ENCODE results near the gene TEX261. TPM values are rescaled to one million over a fixed set of nuclear protein-coding genes. Genes with fewer than 3 reads are reported as not detected.
"Not testable (repeated sequence)": the region's sequence is repeated elsewhere in the genome, so short reads cannot be mapped to it uniquely, and the experiment has no call there.

The TEX261 gene
- total and polyA plus RNA-seq, 2 donors: 11.9 to 14.8 TPM

- Histone ChIP-seq H3K27me3 (ENCODE audit: control insufficient read depth in 2 of 2, insufficient read depth in 1 of 2, low read length in 1 of 2) (peaks cover 0 to 13% of the 10 kb centered on the region in 2 donors), H3K4me1 (ENCODE audit: control insufficient read depth in 2 of 2, insufficient read depth in 2 of 2, low read length in 2 of 2) (peaks cover 3 to 8% of the 10 kb centered on the region in 2 donors), H3K27ac (ENCODE audit: low read depth in 1 of 2, low read length in 1 of 2) (no peak overlapping the region), H3K9me3 (ENCODE audit: control insufficient read depth in 2 of 2, insufficient read depth in 1 of 2, low read length in 1 of 2) (no peaks in the 10 kb centered on the region), H3K36me3 (ENCODE audit: control insufficient read depth in 2 of 2, insufficient read depth in 2 of 2, low read length in 1 of 2) (no peaks in the 10 kb centered on the region), H3K4me3 (ENCODE audit: low read length in 2 of 2) (no peak overlapping the region)
- WGBS: 95% methylated on average over 6 of the region's 6 CpGs
- DNase-seq (ENCODE audit: low read depth in 6 of 9, low spot score in 9 of 9): no peak
Measured at GRCh38 chr2:71003396-71003795, 8.7 kb upstream of the TEX261 start.

GRCh38 chr2:71001981-71002570, 7.4 kb upstream of the TEX261 start:
- Histone ChIP-seq H3K4me1 (ENCODE audit: control insufficient read depth in 2 of 2, insufficient read depth in 2 of 2, low read length in 2 of 2) (peaks cover 3 to 8% of the 10 kb centered on the region in 2 donors), H3K9me3 (ENCODE audit: control insufficient read depth in 2 of 2, insufficient read depth in 1 of 2, low read length in 1 of 2) (no peaks in the 10 kb centered on the region), H3K4me3 (ENCODE audit: low read length in 2 of 2) (no peak overlapping the region), H3K36me3 (ENCODE audit: control insufficient read depth in 2 of 2, insufficient read depth in 2 of 2, low read length in 1 of 2) (no peaks in the 10 kb centered on the region), H3K27me3 (ENCODE audit: control insufficient read depth in 2 of 2, insufficient read depth in 1 of 2, low read length in 1 of 2) (peaks cover 0 to 12% of the 10 kb centered on the region in 2 donors), H3K27ac (ENCODE audit: low read depth in 1 of 2, low read length in 1 of 2) (no peak overlapping the region)
- DNase-seq (ENCODE audit: low read depth in 6 of 9, low spot score in 9 of 9): no peak
- 73% methylated on average over 11 of the region's 11 CpGs for WGBS

- H3K27me3 ChIP-seq (ENCODE audit: control insufficient read depth in 2 of 2, insufficient read depth in 1 of 2, low read length in 1 of 2): peaks cover 0 to 12% of the 10 kb centered on the region in 2 donors
- no peak overlapping the region for H3K4me3 ChIP-seq (ENCODE audit: low read length in 2 of 2)
- H3K27ac ChIP-seq (ENCODE audit: low read depth in 1 of 2, low read length in 1 of 2): no peak overlapping the region
- DNase-seq (ENCODE audit: low read depth in 6 of 9, low spot score in 9 of 9): no peak
- H3K9me3 ChIP-seq (ENCODE audit: control insufficient read depth in 2 of 2, insufficient read depth in 1 of 2, low read length in 1 of 2): no peaks in the 10 kb centered on the region
- WGBS: 94% methylated on average over 5 of the region's 5 CpGs
- H3K4me1 ChIP-seq (ENCODE audit: control insufficient read depth in 2 of 2, insufficient read depth in 2 of 2, low read length in 2 of 2): peaks cover 3 to 8% of the 10 kb centered on the region in 2 donors
- H3K36me3 ChIP-seq (ENCODE audit: control insufficient read depth in 2 of 2, insufficient read depth in 2 of 2, low read length in 1 of 2): no peaks in the 10 kb centered on the region
Measured at GRCh38 chr2:71001592-71001927, 6.9 kb upstream of the TEX261 start.

- Histone ChIP-seq H3K36me3 (ENCODE audit: control insufficient read depth in 2 of 2, insufficient read depth in 2 of 2, low read length in 1 of 2) (no peaks in the 10 kb centered on the region), H3K9me3 (ENCODE audit: control insufficient read depth in 2 of 2, insufficient read depth in 1 of 2, low read length in 1 of 2) (no peaks in the 10 kb centered on the region), H3K4me3 (ENCODE audit: low read length in 2 of 2) (no peak overlapping the region), H3K4me1 (ENCODE audit: control insufficient read depth in 2 of 2, insufficient read depth in 2 of 2, low read length in 2 of 2) (peaks cover 3 to 8% of the 10 kb centered on the region in 2 donors), H3K27me3 (ENCODE audit: control insufficient read depth in 2 of 2, insufficient read depth in 1 of 2, low read length in 1 of 2) (peaks cover 0 to 12% of the 10 kb centered on the region in 2 donors), H3K27ac (ENCODE audit: low read depth in 1 of 2, low read length in 1 of 2) (no peak overlapping the region)
- peak in 8 of 9 donors; percentile 47 to 82 (median 64) for DNase-seq (ENCODE audit: low read depth in 6 of 9, low spot score in 9 of 9)
- 26% methylated on average over 21 of the region's 21 CpGs for WGBS
Measured at GRCh38 chr2:71000780-71001591, 6.3 kb upstream of the TEX261 start.

- peaks cover 0 to 10% of the 10 kb centered on the region in 2 donors for H3K27me3 ChIP-seq (ENCODE audit: control insufficient read depth in 2 of 2, insufficient read depth in 1 of 2, low read length in 1 of 2)
- not testable (repeated sequence) for H3K4me3 ChIP-seq (ENCODE audit: low read length in 2 of 2); H3K36me3 ChIP-seq (ENCODE audit: control insufficient read depth in 2 of 2, insufficient read depth in 2 of 2, low read length in 1 of 2); H3K27ac ChIP-seq (ENCODE audit: low read depth in 1 of 2, low read length in 1 of 2); DNase-seq (ENCODE audit: low read depth in 6 of 9, low spot score in 9 of 9); H3K9me3 ChIP-seq (ENCODE audit: control insufficient read depth in 2 of 2, insufficient read depth in 1 of 2, low read length in 1 of 2); H3K4me1 ChIP-seq (ENCODE audit: control insufficient read depth in 2 of 2, insufficient read depth in 2 of 2, low read length in 2 of 2)
- over 99% methylated on average over 10 of the region's 10 CpGs for WGBS
Measured at GRCh38 chr2:70999931-71000330, 5.3 kb upstream of the TEX261 start.

- Histone ChIP-seq H3K9me3 (ENCODE audit: control insufficient read depth in 2 of 2, insufficient read depth in 1 of 2, low read length in 1 of 2) (no peaks in the 10 kb centered on the region), H3K36me3 (ENCODE audit: control insufficient read depth in 2 of 2, insufficient read depth in 2 of 2, low read length in 1 of 2) (no peaks in the 10 kb centered on the region), H3K27ac (ENCODE audit: low read depth in 1 of 2, low read length in 1 of 2) (no peak overlapping the region), H3K4me1 (ENCODE audit: control insufficient read depth in 2 of 2, insufficient read depth in 2 of 2, low read length in 2 of 2) (peaks cover 3 to 8% of the 10 kb centered on the region in 2 donors), H3K27me3 (ENCODE audit: control insufficient read depth in 2 of 2, insufficient read depth in 1 of 2, low read length in 1 of 2) (peaks cover 0 to 8% of the 10 kb centered on the region in 2 donors), H3K4me3 (ENCODE audit: low read length in 2 of 2) (no peak overlapping the region)
- 55% methylated on average over 2 of the region's 2 CpGs for WGBS
- DNase-seq (ENCODE audit: low read depth in 6 of 9, low spot score in 9 of 9): no peak
Measured at GRCh38 chr2:70999362-70999761, 4.7 kb upstream of the TEX261 start.

GRCh38 chr2:70998885-70999284, 4.2 kb upstream of the TEX261 start:
- 99% methylated on average over 4 of the region's 4 CpGs for WGBS
- not testable (repeated sequence) for DNase-seq (ENCODE audit: low read depth in 6 of 9, low spot score in 9 of 9); H3K9me3 ChIP-seq (ENCODE audit: control insufficient read depth in 2 of 2, insufficient read depth in 1 of 2, low read length in 1 of 2)

GRCh38 chr2:70995426-70995729, 705 bp upstream of the TEX261 start:
- H3K4me1 ChIP-seq (ENCODE audit: control insufficient read depth in 2 of 2, insufficient read depth in 2 of 2, low read length in 2 of 2): peaks cover 11 to 12% of the 10 kb centered on the region in 2 donors
- peak overlapping the region; percentile 83 to 89 for H3K4me3 ChIP-seq (ENCODE audit: low read length in 2 of 2)
- no peaks in the 10 kb centered on the region for H3K9me3 ChIP-seq (ENCODE audit: control insufficient read depth in 2 of 2, insufficient read depth in 1 of 2, low read length in 1 of 2)
- under 1% methylated on average over 11 of the region's 11 CpGs for WGBS
- peak overlapping the region; percentile 43 to 63 for H3K27ac ChIP-seq (ENCODE audit: low read depth in 1 of 2, low read length in 1 of 2)
- H3K36me3 ChIP-seq (ENCODE audit: control insufficient read depth in 2 of 2, insufficient read depth in 2 of 2, low read length in 1 of 2): peaks cover 7 to 13% of the 10 kb centered on the region in 2 donors
- H3K27me3 ChIP-seq (ENCODE audit: control insufficient read depth in 2 of 2, insufficient read depth in 1 of 2, low read length in 1 of 2): no peaks in the 10 kb centered on the region
- peak in 7 of 9 donors; percentile 42 to 85 (median 65) for DNase-seq (ENCODE audit: low read depth in 6 of 9, low spot score in 9 of 9)

More at GRCh38 chr2:70998885-70999284, 4.2 kb upstream of the TEX261 start:
- H3K36me3 ChIP-seq (ENCODE audit: control insufficient read depth in 2 of 2, insufficient read depth in 2 of 2, low read length in 1 of 2); H3K4me3 ChIP-seq (ENCODE audit: low read length in 2 of 2); H3K27me3 ChIP-seq (ENCODE audit: control insufficient read depth in 2 of 2, insufficient read depth in 1 of 2, low read length in 1 of 2); H3K27ac ChIP-seq (ENCODE audit: low read depth in 1 of 2, low read length in 1 of 2): not testable (repeated sequence)
- peaks cover 5 to 10% of the 10 kb centered on the region in 2 donors for H3K4me1 ChIP-seq (ENCODE audit: control insufficient read depth in 2 of 2, insufficient read depth in 2 of 2, low read length in 2 of 2)

GRCh38 chr2:70994009-70994698, 519 bp downstream of the TEX261 start:
- WGBS: 2% methylated on average over 49 of the region's 49 CpGs
- Histone ChIP-seq H3K9me3 (ENCODE audit: control insufficient read depth in 2 of 2, insufficient read depth in 1 of 2, low read length in 1 of 2) (no peaks in the 10 kb centered on the region), H3K27me3 (ENCODE audit: control insufficient read depth in 2 of 2, insufficient read depth in 1 of 2, low read length in 1 of 2) (no peaks in the 10 kb centered on the region), H3K36me3 (ENCODE audit: control insufficient read depth in 2 of 2, insufficient read depth in 2 of 2, low read length in 1 of 2) (peaks cover 11 to 21% of the 10 kb centered on the region in 2 donors), H3K4me3 (ENCODE audit: low read length in 2 of 2) (peak overlapping the region; percentile 76 to 89), H3K27ac (ENCODE audit: low read depth in 1 of 2, low read length in 1 of 2) (peak overlapping the region in 1 of 2 donors; percentile 69), H3K4me1 (ENCODE audit: control insufficient read depth in 2 of 2, insufficient read depth in 2 of 2, low read length in 2 of 2) (peaks cover 11 to 12% of the 10 kb centered on the region in 2 donors)
- DNase-seq (ENCODE audit: low read depth in 6 of 9, low spot score in 9 of 9): peak in 1 of 9 donors; percentile 34

Measured in thymus (tissue), 11 donors.